CD4-positive, alpha-beta T cell treated with Interleukin-2 at 100 ng/mL for 4 hours (primary cell): Measurements from ENCODE around the gene ID3.

ENCODE experiments used
- DNase-seq: peaks from one replicate; pipeline ENCODE4 v3.0.0-alpha.2; 2020; ENCODE audit warnings: low spot score

Gene ID3

GRCh38 chr1:23564529-23565122 lies 5.3 kb upstream of the ID3 start:
- no peak for DNase-seq

- DNase-seq: no peak
These were observed 4.6 kb upstream of the ID3 start for GRCh38 chr1:23563755-23564374.

- no peak for DNase-seq
These were observed 3.7 kb upstream of the ID3 start for GRCh38 chr1:23563003-23563402.

GRCh38 chr1:23562137-23562876 lies 3.0 kb upstream of the ID3 start:
- DNase-seq: no peak

- no peak for DNase-seq
These were observed 2.5 kb upstream of the ID3 start for GRCh38 chr1:23561813-23562100.

GRCh38 chr1:23561076-23561812 lies 1.9 kb upstream of the ID3 start:
- DNase-seq: no peak

GRCh38 chr1:23559985-23560741 lies 862 bp upstream of the ID3 start:
- DNase-seq: no peak

- DNase-seq: no peak
These were observed 497 bp downstream of the ID3 start for GRCh38 chr1:23558872-23559135.

GRCh38 chr1:23558140-23558871 lies 995 bp downstream of the ID3 start:
- no peak for DNase-seq

GRCh38 chr1:23557471-23558124 lies 1.7 kb downstream of the ID3 start:
- no peak for DNase-seq

- no peak for DNase-seq
These were observed 2.4 kb downstream of the ID3 start for GRCh38 chr1:23556635-23557470.

- no peak for DNase-seq
These were observed 3.2 kb downstream of the ID3 start for GRCh38 chr1:23555986-23556634.

- no peak for DNase-seq
These were observed 3.9 kb downstream of the ID3 start for GRCh38 chr1:23555270-23555985.

GRCh38 chr1:23554481-23555269 lies 4.6 kb downstream of the ID3 start:
- peak; percentile 85 for DNase-seq

- DNase-seq: no peak
These were observed 5.2 kb downstream of the ID3 start for GRCh38 chr1:23554127-23554480.

GRCh38 chr1:23553231-23554126 lies 5.8 kb downstream of the ID3 start:
- no peak for DNase-seq

- DNase-seq: no peak
These were observed 7.5 kb downstream of the ID3 start for GRCh38 chr1:23551849-23552248.
